Activated T-cell treated with anti-CD3 and anti-CD28 coated beads for 1 hour (primary cell): ENCODE data around the gene ZNF761.
"Not testable (repeated sequence)": the region's sequence is repeated elsewhere in the genome, so short reads cannot be mapped to it uniquely, and the experiment has no call there.

Experiments
- DNase-seq: peaks from one replicate; pipeline ENCODE4 v3.0.0-alpha.2; 2020; ENCODE audit warnings: low read depth

The ZNF761 gene

DNA sequence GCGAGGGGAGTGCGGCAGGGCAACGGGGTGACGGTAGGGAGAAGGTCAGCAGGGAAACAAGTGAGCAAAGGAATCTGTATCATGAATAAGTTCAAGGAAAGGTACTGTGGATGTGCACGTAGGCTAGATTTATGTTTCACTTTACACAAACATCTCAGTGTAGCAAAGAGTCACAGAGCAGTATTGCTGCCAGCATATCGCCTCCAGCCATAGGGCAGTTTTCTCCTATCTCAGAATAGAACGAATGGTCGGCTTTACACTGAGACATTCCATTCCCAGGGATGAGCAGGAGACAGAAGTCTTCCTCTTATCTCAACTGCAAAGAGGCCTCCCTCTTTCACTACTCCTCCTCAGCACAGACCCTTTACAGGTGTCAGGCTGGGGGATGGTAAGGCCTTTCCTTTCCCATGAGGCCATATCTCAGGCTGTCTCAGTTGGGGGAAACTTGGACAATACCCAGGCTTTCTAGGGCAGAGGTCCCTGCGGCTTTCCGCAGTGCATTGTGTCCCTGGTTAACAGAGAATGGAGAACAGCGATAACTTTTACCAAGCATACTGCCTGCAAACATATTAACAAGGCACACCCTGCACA lies 28.4 kb downstream of the ZNF761 start:
- DNase-seq = not testable (repeated sequence)

DNA sequence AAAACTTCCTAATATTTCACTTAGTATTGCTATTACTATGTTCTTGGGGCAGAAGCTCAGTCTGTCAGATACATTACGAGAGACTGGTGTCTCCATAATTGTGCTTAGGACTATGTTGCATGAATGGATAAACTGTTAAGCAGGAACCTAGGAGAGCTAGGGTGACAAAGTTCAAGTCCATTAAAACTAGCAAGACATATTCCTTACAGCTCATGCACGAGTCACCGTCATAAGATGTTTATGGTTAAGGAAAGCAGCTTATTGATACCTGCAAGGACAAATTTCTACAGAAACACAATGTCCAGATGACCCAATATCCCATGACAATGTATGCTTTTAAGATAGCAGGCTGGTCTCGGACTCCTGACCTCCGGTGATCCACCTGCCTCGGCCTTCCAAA lies 30.1 kb downstream of the ZNF761 start:
- no peak for DNase-seq

DNA sequence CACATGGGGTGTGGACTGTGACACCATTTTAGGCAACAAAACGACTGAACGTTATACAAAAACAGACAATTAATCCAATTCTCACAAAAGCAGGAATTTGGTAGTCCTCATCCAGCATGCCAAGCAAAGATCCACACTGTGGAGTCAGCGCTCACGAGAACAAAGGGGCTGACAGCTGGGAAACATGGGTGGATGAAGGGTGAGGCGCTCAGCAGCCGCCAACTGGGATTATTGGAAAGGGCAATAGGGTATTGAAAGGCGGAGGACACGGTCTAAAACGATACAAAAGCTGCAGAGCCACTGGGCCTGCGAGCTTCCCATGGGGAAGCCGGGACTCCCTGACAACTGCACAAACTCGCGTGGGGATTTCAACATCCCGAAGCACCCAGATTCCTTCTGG lies 31.1 kb downstream of the ZNF761 start:
- no peak for DNase-seq

DNA sequence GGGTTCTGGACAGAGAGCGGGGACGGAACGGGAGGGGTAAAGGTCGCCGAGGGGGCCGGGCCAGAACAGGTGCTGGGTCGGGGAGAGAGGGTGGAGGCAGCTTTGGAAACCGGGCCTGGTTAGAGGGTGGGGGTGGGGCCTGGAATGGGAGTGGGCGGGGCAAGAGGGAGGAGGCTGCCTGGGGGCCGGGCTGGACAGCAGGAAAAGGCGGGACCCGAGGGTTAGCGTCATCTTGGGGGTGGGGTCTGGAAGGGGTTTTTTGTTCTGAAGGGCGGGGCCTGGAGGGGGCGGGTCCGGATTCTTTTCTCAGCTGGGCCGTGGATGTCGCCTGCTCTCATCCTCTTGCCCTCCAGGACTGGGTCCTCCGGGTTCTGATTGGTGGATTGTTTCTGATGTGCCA lies 31.5 kb downstream of the ZNF761 start:
- no peak for DNase-seq

DNA sequence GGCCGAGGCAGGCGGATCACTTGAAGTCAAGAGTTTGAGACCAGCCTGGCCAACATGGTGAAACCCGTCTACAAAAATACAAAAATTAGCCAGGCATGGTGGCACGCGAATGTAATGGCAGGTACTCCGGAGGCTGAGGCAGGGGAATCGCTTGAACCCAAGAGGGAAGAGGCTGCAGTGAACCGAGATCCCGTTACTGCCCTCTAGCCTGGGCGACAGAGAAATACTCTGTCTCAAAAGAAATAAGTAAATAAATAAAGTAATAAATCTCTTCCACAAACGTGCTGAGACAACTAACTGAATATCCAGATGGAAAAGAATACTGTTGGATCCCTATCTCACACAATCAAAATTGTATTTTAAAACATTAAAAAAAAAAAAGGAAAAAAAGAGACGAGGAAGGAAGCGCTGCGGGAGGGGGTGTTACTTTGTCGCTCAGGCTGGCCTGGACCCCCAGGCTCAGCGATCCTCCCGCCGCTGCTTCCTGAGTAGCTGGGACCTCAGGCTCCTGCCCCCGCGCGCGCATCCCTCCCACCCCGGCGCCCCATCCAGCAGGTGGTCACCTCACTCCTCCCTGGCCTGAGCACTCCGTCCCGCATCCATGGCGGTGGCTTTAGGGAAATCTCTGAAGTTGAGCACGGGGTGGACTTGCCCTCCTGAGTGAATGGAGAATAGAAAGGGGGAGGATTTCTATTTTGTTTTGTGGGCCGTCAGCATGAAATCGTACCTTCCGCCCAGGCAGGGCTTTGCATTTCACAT lies 35.1 kb downstream of the ZNF761 start:
- DNase-seq = no peak

DNA sequence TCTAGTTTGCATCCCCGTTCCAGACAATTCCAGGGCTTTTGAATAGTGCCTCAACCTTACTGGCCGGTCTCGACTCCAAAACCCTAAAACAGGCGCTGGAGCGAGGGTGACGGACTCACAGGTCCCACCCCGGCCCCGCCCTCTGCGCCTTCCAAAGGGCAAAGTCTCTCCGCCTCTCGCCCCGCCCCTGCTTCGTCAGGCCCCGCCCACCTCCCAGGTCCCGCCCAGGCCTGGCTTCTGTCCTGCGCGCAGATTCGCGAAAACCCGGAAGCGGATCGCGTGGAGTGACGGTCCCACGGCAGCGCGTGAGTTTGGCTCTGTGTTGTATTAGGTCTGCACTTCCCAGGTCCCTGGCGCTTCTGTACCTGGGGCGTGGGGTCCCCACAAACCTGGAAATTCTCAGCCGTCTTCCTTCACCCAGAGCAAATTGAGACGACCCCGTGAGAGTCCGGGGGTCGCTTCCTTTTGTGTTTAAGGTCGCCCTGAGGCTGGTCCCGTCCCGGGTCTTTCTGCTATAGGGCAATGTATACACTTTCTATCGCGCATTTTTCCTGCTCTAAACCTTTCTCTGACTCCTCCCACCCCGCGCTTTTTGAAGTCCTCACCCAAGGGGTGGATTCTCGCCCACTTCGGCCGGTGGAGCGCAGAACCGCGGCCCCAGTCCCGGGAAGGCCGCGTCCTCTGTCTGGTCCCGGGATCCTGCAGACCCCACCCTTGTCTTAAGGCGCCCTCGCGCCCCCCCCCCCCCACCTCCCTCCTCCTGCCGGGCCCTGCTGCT lies 35.9 kb downstream of the ZNF761 start, which contains the start of gene ZNF813:
Gene ZNF813 (plus strand): TSS at position 249 of the 778 bp plus-strand sequence. CDS start 16,090 bp downstream, outside the sequence.
- peak; percentile 97 for DNase-seq

DNA sequence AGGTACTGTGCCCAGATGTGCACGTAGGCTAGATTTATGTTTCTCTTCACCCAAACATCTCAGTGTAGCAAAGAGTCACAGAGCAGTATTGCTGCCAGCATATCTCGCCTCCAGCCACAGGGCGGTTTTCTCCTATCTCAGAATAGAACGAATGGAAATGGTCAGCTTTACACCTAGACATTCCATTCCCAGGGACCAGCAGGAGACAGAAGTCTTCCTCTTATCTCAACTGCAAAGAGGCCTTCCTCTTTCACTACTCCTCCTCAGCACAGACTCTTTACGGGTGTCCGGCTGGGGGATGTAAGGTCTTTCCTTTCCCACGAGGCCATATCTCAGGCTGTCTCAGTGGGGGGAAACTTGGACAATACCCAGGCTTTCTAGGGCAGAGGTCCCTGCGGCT lies 36.8 kb downstream of the ZNF761 start:
- not testable (repeated sequence) for DNase-seq

DNA sequence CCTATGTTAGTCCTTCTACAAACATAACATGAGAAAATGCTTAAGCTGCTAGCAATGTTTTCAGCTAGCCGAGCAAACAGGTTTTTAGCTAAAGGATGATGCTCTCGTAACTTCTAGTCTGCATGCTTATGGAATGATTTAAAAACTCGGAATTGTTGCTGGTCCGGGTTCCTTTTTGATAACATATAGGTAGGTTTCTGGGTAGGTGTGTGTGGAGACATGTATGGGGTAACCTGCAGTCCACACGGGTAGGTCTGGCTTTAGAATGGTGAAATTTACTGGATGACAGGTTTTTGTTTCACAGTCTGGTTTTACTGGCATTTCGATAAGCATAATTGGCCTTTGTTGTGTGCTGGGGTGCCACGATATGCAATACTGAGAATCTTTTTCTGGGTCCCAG lies 40.1 kb downstream of the ZNF761 start:
- no peak for DNase-seq

DNA sequence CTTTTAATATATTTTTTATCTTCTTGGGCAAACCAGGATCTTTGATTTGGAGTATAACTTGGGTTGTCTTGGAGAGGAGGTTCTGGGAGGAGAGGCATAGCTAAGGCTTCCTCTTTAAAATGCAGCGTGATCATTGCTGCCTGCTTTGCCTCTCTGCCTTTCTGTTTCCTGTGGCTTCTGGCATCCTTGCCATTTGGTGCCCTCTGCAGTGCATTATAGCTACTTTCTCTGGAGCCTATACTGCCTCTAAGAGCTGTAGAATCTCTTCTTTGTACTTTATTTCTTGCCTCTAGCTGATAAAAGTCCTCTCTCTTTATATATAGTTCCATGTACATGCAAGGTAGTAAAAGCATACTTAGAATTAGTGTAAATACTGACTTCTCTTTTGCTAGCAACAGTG lies 43.0 kb downstream of the ZNF761 start:
- not testable (repeated sequence) for DNase-seq

DNA sequence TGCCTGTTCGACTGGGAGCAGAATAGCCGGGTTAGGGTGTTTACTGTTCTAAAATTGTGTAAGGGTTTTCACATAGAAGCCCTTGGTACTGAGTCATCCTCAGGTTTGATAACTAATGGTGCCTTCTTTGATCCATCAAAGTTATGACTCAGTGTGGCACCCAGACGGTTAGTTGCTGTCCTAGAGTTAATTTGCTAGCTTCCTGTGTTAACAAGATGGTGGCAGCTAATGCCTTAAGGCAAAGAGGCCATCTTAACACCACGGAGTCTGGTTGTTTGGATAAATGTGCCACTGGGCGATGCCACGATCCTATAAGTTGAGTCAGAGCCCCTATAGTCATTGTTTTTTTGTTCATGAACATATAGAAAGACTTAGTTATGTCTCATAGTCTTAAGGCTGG lies 43.7 kb downstream of the ZNF761 start:
- DNase-seq = not testable (repeated sequence)

DNA sequence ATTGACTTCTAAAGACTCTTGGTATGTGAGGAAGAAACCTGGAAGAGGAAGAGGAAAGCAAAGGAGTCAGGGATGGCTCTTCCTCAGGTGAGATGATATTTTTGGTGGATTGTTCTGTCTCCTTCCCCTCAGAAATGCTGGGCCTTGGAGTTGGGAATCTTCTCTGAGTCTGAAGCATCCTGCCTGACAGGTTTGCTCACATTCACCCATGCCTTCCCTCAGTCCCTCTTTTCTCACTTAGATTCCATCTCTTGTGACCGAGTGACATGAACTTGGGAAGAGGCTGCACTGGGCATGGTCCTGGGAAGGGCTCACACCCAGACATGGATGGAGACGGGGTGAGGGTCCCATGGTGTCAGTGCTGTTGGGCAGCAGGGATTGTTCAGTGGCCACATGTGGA lies 52.0 kb downstream of the ZNF761 start:
- DNase-seq = not testable (repeated sequence)

DNA sequence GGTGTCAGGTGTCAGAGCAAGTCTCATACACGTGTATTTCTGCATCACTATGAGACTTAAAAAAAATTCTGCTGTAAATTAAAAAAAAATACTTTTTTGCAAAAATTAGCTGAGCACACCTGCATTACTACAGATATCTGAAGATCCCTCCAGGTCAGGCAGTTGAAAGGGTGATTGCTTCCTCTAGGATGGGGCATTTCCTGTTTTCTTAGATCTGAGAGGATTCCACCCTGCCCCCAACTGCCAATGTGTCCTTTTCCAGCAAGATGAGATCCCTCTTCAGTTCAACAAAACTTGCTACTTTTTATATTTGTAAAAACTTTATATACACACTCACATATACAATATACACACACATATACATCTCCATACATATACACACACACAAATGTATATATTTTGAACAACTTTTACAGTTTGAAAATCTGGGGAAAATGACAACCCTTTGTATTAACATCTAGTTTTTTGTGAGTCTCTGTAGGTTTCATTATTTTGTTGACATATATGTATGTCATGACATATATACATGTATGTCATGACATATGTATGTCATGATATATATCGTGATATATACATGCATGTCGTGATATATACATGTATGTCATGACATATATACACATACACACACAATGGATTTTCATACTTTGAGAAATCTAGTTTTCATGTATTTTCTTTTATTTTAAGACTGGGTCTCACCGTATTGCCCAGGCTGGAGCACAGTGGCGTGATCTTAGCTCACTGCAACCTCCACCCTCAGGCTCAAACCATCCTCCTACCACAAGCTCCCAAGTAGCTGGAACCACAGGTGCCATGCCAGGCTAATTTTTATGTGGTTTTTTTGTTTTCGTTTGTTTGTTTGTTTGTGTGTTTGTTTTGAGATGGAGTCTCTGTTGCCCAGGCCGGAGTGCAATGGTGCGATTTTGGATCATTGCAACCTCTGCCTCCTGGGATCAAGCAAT lies 53.5 kb downstream of the ZNF761 start:
- no peak for DNase-seq

DNA sequence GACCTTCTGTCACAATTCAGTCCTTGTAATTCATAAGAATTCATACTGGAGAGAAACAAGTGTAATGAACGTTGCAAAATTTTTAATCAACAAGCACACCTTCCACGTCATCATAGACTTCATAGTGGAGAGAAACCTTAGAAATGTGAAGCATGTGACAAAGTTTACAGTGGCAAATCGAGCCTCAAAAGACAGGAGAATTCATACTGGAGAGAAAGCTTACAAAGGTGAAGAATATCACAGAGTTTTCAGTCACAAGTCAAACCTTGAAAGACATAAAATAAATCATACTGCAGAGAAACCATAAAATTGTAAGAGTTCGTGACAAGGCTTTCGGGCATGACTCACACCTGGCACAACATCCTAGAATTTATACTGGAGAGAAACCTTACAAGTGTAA lies 60.4 kb downstream of the ZNF761 start:
- no peak for DNase-seq

DNA sequence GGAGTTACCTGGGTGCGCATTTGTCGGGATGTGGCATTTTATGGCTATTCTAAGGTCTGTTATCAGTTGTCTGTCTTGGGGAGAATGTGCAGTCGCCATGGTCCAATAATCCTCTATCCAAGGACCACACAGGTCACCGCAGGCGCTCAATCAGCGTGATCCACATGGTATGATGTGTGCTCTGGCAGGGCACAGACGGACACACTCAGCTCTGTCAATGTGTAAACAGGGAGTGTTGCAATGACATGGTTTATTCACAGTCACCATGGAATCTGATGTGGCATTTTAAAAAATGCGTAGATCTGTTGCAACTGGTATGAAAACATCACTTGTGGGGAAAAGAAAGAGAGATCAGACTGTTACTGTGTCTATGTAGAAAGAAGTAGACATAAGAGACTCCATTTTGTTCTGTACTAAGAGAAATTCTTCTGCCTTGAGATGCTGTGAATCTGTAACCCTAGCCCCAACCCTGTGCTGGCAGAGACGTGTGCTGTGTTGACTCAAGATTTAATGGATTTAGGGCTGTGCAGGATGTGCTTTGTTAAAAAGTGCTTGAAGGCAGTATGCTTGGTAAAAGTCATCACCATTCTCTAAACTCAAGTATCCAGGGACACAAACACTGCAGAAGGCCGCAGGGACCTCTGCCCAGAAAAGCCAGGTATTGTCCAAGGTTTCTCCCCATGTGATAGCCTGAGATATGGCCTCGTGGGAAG lies 65.7 kb downstream of the ZNF761 start:
- not testable (repeated sequence) for DNase-seq

DNA sequence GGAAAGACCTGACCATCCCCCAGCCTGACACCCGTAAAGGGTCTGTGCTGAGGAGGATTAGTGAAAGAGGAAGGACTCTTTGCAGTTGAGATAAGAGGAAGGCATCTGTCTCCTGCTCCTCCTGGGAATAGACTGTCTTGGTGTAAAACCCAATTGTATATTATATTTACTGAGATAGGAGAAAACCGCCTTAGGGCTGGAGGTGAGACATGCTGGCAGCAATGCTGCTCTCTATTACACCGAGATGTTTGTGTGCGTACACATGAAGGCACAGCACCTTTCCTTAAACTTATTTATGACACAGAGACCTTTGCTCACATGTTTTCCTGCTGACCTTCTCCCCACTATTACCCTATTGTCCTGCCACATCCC lies 66.2 kb downstream of the ZNF761 start:
- DNase-seq = not testable (repeated sequence)

DNA sequence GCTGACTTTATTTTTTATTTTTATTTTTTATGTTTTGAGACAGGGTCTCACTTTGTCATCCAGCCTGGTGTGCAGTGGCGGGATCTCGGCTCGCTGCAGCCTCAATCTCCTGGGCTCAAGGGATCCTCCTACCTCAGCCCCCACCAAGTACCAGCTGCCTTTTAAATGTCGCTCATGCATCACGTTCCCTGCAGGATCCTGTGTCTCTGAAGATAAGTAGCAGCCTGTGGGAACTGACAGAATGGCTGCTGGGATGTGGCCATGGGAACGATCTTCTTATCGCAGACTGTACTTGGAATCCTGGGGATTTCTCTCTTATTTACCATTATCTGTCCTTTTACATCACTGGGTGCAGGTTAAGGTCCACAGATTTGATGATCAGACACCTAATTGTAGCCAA lies 71.4 kb downstream of the ZNF761 start:
- DNase-seq = not testable (repeated sequence)

DNA sequence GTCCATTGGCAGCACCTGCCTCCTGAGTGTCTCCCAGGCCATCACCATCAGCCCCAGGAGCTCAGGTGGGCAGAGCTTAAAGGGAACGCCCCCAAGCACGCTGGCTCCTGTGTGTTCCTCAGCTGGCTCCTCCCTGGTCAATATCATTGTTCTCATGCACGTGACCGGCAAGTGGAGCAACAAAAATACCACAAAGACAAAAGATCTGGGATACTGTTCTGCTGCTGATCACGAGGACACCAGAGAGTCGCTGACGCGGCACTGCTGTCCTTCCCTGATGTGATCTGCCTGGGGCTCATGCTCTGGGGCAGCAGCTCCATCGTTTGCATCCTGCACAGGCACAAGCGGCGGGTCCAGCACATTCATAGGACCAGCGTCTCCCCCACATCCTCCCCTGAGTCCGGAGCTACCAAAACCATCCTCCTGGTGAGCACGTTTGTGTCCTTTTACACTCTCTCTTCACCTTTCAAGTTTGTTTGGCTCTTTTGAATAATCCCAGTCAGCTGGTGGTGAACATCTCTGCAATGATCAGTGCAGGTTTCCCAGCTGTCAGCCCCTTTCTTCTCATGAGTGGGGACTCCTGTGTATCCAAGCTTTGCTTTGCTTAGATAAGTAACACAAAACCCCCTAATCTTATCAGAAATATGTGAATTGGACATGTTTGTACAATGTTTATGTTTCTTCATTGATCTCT lies 72.0 kb downstream of the ZNF761 start:
- DNase-seq = not testable (repeated sequence)

DNA sequence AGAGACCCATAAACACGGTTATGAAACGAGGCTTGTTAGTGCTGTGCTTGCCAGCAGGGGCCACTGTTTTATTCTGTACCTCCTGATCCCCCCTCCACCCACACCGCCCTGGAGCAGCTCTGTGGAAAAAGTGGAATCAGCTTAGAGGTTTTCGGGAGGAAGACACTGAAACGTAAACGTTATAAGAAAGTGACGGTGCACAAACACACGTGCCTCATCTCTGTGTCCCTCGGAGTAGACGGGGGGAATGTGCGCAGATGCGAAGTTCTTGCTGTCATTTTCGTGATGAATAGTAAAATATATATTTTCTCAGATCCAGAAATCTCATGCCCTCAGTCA lies 72.5 kb downstream of the ZNF761 start:
- not testable (repeated sequence) for DNase-seq

DNA sequence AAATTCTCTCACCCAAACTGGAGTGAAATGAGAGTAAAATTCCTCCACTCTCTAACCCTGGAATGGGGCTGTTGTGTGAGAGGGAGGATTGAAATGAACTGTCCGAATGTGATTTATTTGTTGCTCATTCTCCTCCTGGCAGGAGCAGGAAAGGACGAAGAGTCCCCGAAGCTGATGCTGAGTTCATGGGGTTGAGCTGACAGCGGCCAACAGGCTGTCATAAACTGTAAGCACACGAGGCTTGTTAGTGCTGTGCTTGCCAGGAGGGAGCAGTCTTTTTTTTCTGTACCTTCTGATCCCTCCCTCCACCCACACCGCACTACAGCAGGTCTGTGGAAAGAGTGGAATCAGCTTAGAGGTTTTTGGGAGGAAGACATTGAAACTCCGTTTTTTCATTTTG lies 73.1 kb downstream of the ZNF761 start:
- no peak for DNase-seq

DNA sequence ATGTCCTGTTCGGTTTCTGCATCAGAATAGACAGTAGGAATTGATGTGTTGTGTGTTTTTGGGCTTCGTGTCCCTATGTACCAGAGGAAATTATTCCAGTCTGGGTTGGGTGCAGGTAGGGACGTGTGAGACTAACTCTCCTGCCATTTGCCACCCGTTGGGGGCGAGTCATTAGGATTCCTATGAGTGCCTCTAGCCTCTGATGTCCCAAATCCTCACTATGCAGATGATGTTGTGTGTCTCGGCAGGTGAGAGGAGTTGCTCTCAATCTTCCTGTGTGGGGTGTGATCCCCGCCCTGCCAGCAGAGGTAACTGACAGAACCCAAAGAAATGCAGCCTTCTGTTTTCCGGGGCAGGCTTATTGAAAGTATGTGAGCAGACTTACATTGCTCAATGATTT lies 74.9 kb downstream of the ZNF761 start:
- DNase-seq = no peak
